ENCODE results near the gene CUL3. TPM values are rescaled to one million over a fixed set of nuclear protein-coding genes. Genes with fewer than 3 reads are reported as not detected.

CUL3 gene
- total RNA-seq, 2 donors from 2014 or later: 59.3 to 66.0 TPM

DNA sequence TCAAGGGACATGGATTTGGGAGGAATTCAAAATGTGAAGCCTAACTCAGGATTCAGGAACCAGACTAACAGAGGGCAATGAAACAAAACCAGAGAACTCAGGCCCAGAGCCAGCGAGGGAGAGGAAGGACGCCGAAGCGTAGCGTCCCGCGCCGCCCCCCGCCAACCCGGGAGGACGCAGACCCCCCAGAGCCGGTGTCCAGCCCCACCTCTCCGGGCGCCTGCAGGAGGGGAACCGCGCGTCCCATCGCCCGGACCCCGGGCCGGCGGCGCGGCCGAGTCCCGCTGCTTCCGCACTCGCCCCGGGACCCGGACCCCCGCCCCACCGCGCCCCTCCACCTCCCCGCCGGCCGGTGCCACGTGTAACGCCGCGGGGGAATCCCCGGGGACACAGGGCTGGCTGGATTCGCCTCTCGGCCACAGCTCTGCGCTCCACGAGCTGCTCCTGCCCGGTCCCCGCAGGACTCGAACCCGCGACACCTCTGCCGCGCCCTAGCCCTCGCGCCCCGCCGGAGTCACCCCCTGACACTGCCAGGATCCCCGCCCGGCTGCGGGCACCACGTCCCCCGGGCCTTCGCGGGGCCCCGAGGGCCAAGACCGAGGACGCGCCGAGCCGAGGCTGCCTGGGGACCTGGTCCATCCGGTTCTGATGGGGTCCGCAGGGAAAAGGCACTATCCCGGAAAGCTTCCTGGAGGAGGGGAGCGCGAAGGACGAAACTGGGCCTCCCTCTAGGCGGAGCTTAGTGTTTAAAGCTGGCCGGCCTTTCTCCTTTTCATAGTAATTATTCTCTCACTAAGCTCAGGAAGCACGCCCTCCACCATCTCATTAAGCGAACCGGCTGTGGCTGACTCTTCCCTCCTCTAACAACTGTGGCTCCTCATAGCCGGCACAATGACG, 142.8 kb downstream of the CUL3 start:
- peak; percentile 38 to 68 for ATAC-seq
- no peak for DNase-seq
- intact Hi-C loops (cut with DNase I): no loop called here

DNA sequence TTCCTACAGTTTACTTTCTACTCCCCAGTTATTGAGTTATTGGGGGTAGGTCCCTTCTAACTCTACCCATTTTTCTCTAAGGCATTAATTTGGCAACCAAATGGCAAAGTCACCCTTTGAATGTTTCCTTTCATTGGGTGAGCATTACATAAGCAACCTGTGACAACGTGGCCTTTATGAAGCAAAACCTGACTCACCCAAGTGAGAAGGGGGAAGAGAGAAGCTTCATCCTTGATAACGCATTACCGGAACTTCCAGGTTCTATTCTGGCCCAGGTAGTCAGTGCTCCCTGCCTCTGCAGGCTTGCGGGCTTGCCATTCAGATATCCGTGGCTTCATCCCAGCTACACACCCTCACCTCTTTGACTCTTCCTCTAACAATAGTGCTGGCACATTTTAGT, 144.2 kb downstream of the CUL3 start:
- DNase-seq (no peak), ATAC-seq (no peak)
- intact Hi-C loops (cut with DNase I): no loop called here

DNA sequence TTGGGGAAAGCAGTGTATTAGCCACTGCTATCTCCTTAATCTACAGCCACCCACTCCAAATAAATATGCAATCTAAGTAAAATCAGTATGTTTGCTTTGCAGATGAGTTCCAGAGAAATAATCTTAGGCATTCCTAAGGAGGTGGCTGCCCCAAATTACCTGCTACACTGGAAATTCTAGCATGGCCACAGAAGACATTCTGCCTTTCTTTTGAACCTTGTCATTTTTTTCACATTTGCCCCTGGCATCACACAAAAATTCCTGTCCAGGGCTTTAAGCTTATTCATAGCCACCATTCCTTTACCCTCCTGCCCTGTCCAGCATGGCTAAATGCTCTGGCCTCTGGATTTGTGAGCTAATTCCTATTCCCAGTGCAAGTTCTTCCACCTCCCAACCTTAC, 146.4 kb downstream of the CUL3 start:
- DNase-seq (no peak), ATAC-seq (no peak)
- intact Hi-C loops (cut with DNase I): no loop called here

DNA sequence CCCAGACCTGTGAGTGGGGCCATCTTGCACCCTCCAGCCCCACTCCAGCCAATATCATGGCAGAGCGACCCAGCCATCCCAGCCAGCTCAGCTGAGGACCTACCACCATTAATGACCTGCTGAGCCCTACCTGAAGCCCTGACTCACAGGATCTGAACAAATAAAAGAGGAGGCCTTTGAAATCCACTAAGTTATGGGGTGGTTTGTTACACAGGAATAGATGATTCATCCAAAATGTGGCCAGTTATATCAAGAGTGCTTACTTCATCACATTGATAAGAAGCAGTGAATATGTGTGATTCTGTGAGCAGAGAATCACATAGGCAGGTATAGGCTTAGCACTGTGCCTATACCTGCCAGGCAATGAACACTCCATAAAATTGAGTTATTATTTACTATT, 148.5 kb downstream of the CUL3 start:
- DNase-seq: no peak
- ATAC-seq: no peak
- intact Hi-C loops (cut with DNase I): no loop called here

DNA sequence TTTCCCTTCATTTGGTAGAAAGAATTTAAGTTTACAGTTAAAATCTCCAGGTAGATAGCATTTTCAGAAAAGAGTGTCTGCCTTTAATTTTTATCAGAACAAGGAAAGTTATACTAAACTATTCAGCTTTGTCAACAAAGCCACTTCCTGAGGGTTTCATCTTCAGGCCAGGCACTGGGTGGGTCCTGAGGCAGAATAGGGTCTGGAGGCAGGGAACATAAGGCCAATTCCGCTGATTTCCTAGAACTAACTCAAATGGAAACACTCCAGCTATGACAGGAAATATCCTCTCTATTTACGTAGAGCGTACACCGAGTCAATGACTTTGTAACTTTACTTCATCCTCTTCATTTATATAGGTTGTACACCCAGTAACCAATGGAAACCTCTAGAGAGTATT, 150.5 kb downstream of the CUL3 start:
- intact Hi-C loops (cut with DNase I): no loop called here
- no peak for DNase-seq
- no peak for ATAC-seq

DNA sequence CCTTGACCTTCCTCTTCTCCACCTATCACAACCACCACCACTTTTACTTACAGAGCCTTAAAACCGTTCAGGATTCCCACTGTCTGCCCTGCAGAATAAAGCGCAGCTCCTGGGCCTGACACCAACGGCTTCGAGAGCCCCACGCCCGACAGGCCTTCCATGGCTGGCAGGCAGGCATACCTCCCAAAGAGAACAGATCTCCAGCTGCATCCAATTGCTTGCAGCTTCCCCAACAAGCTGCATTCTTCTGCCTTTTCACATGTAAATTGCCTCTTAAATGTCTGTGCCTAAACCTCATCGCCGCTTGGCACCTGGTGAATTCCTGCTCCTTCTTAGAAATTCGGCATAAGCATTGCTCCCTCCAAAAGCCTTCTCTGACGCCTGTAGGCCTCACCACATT, 151.7 kb downstream of the CUL3 start:
- DNase-seq (no peak), ATAC-seq (no peak)
- intact Hi-C loops (cut with DNase I): no loop called here

DNA sequence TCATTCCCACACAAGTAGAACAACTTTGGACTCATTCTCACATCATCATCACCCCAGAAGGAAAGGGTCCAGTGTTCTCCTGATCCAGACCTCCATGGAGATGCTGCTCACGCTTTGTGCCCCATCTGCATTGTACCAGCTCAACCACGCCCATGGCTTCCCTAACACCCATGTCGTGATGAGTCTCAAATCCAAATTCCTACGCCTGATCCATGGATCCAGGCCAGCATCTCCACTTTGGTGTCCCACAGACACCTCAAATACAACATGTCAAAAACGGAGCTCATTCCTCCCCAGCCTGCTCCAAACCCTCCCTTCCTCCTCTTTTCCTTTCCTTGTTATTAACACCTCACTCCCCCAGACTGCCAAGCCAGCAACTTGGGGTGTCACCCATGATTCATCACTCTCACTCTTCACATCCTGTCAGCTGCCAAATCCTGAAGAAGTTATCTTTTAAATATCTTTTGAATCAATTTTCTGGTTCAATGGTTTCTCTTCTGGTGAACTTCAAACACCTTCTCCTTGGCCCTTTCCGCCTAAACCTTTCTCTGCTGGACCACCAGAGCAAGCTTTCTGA, 153.1 kb downstream of the CUL3 start:
- intact Hi-C loops (cut with DNase I): no loop called here
- ATAC-seq (no peak), DNase-seq (no peak)

DNA sequence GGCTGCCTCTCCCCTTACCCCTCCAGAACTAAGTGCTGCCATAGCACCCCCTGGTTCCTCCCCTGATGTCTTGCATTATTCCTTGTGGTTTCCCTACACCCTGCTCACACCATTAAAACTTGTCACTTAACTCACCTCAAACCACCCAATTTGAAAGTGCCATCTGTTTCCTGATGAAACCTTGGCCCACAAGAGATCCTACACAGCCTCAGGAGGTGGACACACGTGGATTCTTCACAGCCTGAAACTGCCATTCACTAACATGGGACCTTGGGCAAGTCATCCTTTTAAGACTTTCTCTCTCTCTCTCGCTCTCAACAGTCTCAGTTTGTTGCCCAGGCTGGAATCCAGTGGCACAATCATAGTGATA, 155.7 kb downstream of the CUL3 start:
- ATAC-seq (no peak), DNase-seq (no peak)
- intact Hi-C loops (cut with DNase I): no loop called here

DNA sequence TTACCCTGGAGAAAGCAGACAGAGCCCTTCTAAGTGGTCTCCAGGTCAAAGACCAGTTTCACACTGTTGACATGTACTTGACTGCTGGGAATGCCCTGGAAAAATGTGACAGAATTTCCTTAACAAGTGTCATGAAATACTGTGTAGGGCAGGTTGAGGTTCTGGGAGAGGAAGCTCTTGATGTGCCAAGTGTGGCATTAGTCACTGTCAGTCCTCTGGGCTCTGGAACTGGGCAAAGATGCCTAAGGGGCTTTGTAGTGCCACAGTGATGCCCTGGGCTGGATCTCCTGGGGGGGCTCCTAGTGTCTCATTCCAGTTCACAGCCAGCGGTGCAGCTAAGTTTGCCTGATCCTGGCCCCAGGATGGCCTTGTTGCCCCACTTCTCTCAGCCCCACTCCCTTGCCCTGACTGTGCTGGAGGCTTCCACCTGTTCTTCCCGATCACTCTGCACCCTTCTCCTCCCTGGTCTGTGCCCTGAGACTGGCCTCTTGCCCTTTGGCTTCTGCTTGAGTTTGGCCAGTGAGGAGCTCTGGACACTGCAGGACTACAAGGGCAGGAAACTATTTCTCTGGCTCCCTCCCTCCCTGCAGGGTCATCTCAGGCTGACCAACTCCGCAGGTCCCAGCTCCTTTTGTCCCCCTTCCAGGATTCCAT, 156.2 kb downstream of the CUL3 start:
- intact Hi-C loops (cut with DNase I): no loop called here
- ATAC-seq: no peak
- no peak for DNase-seq

DNA sequence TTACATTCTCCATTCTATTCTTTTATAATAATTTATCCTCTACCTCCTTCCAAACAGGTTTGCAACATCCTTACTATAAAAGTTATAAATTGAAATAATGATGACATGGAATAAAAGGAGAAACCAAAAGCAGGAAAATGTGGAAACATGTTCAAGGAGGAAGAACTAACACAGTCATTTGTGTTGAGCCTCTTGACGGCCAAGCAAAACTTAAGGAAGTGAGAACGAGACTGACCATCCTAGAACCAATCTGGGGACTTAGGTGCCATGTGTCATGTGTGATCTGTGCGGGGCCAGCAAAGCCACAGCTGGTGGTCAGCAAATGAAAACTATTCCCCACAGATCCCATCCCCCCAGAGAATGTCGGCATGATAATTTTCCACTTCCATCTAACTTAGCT, 157.7 kb downstream of the CUL3 start:
- intact Hi-C loops (cut with DNase I): no loop called here
- no peak for DNase-seq
- no peak for ATAC-seq

DNA sequence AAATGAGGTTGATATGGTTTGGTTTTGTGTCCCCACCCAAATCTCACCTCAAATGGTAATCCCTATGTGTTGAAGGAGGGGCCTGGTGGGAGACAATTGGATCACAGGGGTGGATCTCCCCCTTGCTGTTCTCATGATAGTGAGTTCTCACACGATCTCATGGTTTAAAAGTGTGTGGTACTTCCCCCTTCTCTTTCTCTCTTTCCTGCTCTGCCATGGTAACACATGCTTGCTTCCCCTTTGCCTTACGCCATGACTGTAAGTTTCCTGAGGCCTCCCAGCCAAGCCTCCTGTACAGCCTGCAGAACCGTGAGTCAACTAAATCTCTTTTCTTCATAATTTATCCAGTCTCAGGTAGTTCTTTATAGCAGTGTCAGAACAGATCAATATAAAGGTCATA, 158.5 kb downstream of the CUL3 start:
- intact Hi-C loops (cut with DNase I): no loop called here
- DNase-seq (no peak), ATAC-seq (no peak)

DNA sequence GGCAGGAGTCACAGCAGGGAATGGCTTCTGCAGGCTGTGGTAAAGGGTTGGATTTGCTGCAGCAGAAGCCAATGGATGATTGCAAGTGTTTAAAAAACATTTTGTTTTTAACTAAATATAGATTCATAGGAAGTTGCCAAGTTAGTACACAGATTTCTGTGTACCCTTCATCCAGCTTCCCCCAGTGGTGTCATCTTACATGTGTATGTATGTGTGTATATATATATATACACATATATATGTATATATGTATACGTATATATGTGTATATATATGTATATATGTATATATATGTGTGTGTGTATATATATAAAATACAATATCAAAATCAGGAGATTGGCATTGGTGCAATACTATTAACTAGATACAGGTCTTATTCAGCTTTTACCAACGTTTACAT, 164.1 kb downstream of the CUL3 start:
- ATAC-seq (no peak), DNase-seq (no peak)
- intact Hi-C loops (cut with DNase I): no loop called here

Other genes with a start within 250 kb of the CUL3 start
- gene FAM124B, start 183.3 kb downstream of the CUL3 start, total RNA-seq: 1 to 10 TPM; 1.3 to 2.7 TPM
- not detected for gene CCDC195, start 131.0 kb upstream of the CUL3 start, total RNA-seq